ENCODE data around the gene TALDO1.

TALDO1 gene

DNA sequence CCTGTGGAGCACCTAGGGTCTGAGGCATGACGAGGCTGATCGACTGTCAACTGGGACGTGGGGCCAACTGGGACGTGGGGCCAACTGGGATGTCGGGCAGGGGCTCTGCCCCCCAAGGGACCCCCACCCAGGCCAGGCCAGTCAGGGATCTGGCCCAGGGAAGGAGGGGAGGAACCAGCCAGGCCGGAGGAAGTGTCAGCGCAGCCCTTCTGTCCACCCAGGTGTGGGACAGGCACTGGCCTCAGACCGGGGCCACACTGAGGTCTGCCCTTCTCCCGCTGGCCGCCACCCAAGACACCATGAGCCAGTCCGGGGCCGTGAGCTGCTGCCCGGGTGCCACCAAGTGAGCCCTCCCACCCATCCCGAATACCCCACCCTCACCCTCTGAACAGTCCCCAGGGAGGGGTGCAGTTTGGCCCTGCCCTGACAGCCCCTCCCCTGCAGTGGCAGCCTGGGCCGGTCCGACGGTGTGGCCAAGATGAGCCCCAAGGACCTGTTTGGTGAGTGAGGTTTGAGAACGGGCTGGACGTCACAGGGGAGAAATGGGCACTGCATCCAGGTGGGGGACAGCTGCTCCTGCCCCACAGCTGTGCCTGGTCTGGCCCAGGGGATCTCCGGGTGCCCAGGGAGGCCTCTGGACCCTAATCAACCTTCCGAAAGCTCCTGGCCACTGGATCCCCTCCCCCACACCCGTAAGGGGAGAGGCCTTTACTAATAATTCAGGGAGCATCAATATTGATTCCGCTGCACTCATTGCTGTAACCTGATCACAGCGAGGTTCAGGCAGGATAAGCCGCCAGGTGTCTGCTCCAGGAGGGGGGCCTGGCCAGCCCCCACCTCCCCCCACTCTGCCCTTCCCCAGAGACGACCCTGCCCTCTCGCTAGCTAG is 37.9 kb upstream of the TALDO1 start:
- no peaks in the 10 kb centered on the region for H3F3A ChIP-seq (ENCODE audit: low read depth)
- no peak overlapping the region for H3K9ac ChIP-seq (ENCODE audit: low read depth, low read length, poor library complexity, severe bottlenecking)
- TF ChIP-seq EZH2phosphoT487 (IDR thresholded peaks at IDR 0.05; ENCODE audit: borderline replicate concordance) = no peak
- TF ChIP-seq, protein P1, sequence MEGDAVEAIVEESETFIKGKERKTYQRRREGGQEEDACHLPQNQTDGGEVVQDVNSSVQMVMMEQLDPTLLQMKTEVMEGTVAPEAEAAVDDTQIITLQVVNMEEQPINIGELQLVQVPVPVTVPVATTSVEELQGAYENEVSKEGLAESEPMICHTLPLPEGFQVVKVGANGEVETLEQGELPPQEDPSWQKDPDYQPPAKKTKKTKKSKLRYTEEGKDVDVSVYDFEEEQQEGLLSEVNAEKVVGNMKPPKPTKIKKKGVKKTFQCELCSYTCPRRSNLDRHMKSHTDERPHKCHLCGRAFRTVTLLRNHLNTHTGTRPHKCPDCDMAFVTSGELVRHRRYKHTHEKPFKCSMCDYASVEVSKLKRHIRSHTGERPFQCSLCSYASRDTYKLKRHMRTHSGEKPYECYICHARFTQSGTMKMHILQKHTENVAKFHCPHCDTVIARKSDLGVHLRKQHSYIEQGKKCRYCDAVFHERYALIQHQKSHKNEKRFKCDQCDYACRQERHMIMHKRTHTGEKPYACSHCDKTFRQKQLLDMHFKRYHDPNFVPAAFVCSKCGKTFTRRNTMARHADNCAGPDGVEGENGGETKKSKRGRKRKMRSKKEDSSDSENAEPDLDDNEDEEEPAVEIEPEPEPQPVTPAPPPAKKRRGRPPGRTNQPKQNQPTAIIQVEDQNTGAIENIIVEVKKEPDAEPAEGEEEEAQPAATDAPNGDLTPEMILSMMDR (conservative IDR thresholded peaks at IDR 0.05; ENCODE audit: low read length) = no peak
- H3K4me1 ChIP-seq (ENCODE audit: insufficient read depth, low read length, poor library complexity, severe bottlenecking) = peaks cover 16% of the 10 kb centered on the region
- no peak overlapping the region for H3K4me3 ChIP-seq (ENCODE audit: low read length, poor library complexity, severe bottlenecking)
- H3K36me3 ChIP-seq (ENCODE audit: insufficient read depth, low read length) = no peaks in the 10 kb centered on the region
- H3K9me2 ChIP-seq (replicated peaks; ENCODE audit: low read depth, low read length) = no peaks in the 10 kb centered on the region
- H3K4me2 ChIP-seq (ENCODE audit: low read depth, low read length, poor library complexity, severe bottlenecking) = no peak overlapping the region
- H2AFZ ChIP-seq (ENCODE audit: low read length) = no peak overlapping the region
- H3K27me3 ChIP-seq (ENCODE audit: insufficient read depth, low read length, poor library complexity, severe bottlenecking) = no peaks in the 10 kb centered on the region
- H4K20me1 ChIP-seq (ENCODE audit: insufficient read depth, low read length, poor library complexity, severe bottlenecking) = no peaks in the 10 kb centered on the region
- H3K9me3 ChIP-seq (ENCODE audit: insufficient read depth, low read depth, low read length) = no peaks in the 10 kb centered on the region
- no peaks in the 10 kb centered on the region for H3K79me2 ChIP-seq (ENCODE audit: insufficient read depth, low read length)

DNA sequence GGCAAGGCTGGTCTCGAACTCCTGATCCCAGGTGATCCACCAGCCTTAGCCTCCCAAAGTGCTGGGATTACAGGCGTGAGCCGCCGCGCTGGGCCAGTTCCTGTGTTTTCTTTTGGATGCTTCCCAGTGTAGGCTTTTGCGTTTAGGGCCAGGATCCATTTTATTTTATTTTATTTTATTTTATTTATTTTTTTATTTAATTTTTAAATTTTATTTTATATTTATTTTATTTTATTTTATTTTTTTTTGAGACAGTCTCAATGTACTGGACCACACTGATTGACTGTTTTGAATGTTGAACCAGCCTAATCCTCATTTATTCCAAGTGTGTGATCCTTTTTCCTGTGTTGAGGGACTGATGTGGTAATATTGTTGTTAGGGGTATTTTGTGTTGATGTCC is 32.8 kb upstream of the TALDO1 start:
- TF ChIP-seq, protein P1 (conservative IDR thresholded peaks at IDR 0.05; ENCODE audit: low read length) = no peak
- TF ChIP-seq EZH2phosphoT487 (IDR thresholded peaks at IDR 0.05; ENCODE audit: borderline replicate concordance) = no peak
- Histone ChIP-seq H3K27me3 (ENCODE audit: insufficient read depth, low read length, poor library complexity, severe bottlenecking) (no peaks in the 10 kb centered on the region), H3K9ac (ENCODE audit: low read depth, low read length, poor library complexity, severe bottlenecking) (no peak overlapping the region)

DNA sequence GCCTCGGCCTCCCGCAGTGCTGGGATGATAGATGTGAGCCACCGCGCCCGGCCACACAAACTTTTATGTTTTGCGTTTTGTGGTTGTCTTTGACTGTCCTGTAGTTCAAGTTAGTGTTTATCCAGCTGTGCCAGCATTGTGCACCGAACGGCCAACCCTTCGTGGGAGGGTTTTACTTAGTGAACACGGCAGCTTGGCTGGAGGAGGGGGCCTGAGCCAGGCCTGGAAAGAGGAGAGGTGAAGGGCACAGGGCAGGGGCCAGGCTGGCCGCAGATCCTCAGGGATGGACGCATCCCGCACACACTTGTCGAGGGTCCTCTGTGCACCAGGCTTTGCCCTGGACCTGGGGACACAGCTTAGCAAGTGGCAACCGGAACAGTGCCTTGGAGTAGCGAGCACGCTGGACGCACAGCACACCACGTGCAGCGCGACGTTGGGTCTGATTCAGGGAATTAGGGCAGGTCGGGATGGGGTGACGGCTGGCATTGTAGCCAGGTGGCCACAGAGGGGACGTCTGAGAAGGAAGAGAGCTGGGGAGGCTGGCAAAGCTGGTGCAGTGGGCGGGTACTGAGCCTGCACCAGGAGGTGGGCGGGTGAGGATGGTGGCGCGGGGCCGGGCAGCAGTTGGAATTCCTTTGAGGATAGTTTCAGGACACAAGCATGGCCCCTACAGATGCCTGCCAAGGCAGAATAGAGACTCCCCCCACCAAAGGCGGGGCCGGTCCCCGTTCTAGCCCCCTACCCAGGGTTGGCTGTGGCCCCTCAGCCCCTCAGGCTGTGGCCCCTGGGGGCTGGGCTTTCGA is 27.8 kb upstream of the TALDO1 start:
- H3K4me3 ChIP-seq (ENCODE audit: low read length, poor library complexity, severe bottlenecking) = no peak overlapping the region
- peaks cover 3% of the 10 kb centered on the region for H3K4me1 ChIP-seq (ENCODE audit: insufficient read depth, low read length, poor library complexity, severe bottlenecking)
- no peaks in the 10 kb centered on the region for H3K27me3 ChIP-seq (ENCODE audit: insufficient read depth, low read length, poor library complexity, severe bottlenecking)
- H3K9me2 ChIP-seq (replicated peaks; ENCODE audit: low read depth, low read length) = no peaks in the 10 kb centered on the region
- no peaks in the 10 kb centered on the region for H4K20me1 ChIP-seq (ENCODE audit: insufficient read depth, low read length, poor library complexity, severe bottlenecking)
- no peaks in the 10 kb centered on the region for H3K9me3 ChIP-seq (ENCODE audit: insufficient read depth, low read depth, low read length)
- H3K4me2 ChIP-seq (ENCODE audit: low read depth, low read length, poor library complexity, severe bottlenecking) = no peak overlapping the region
- TF ChIP-seq, protein P1 (conservative IDR thresholded peaks at IDR 0.05; ENCODE audit: low read length) = no peak
- TF ChIP-seq EZH2phosphoT487 (IDR thresholded peaks at IDR 0.05; ENCODE audit: borderline replicate concordance) = no peak
- no peak overlapping the region for H2AFZ ChIP-seq (ENCODE audit: low read length)
- H3K36me3 ChIP-seq (ENCODE audit: insufficient read depth, low read length) = no peaks in the 10 kb centered on the region
- H3K9ac ChIP-seq (ENCODE audit: low read depth, low read length, poor library complexity, severe bottlenecking) = no peak overlapping the region
- no peaks in the 10 kb centered on the region for H3F3A ChIP-seq (ENCODE audit: low read depth)
- no peaks in the 10 kb centered on the region for H3K79me2 ChIP-seq (ENCODE audit: insufficient read depth, low read length)

More for the DNA sequence above, 32.8 kb upstream of the TALDO1 start:
- H4K20me1 ChIP-seq (ENCODE audit: insufficient read depth, low read length, poor library complexity, severe bottlenecking) = no peaks in the 10 kb centered on the region
- H3K9me3 ChIP-seq (ENCODE audit: insufficient read depth, low read depth, low read length) = no peaks in the 10 kb centered on the region
- no peaks in the 10 kb centered on the region for H3K9me2 ChIP-seq (replicated peaks; ENCODE audit: low read depth, low read length)
- H3K4me1 ChIP-seq (ENCODE audit: insufficient read depth, low read length, poor library complexity, severe bottlenecking) = no peaks in the 10 kb centered on the region
- no peak overlapping the region for H3K4me2 ChIP-seq (ENCODE audit: low read depth, low read length, poor library complexity, severe bottlenecking)
- no peaks in the 10 kb centered on the region for H3F3A ChIP-seq (ENCODE audit: low read depth)
- H3K36me3 ChIP-seq (ENCODE audit: insufficient read depth, low read length) = no peaks in the 10 kb centered on the region
- no peaks in the 10 kb centered on the region for H3K79me2 ChIP-seq (ENCODE audit: insufficient read depth, low read length)
- no peak overlapping the region for H3K4me3 ChIP-seq (ENCODE audit: low read length, poor library complexity, severe bottlenecking)
- H2AFZ ChIP-seq (ENCODE audit: low read length) = no peak overlapping the region

All from Loucy (cell line).